Activated naive CD8-positive, alpha-beta T cell treated with anti-CD3 and anti-CD28 coated beads for 36 hours (primary cell): ENCODE measurements around the gene FBF1. TPM values are rescaled to one million over a fixed set of nuclear protein-coding genes. Genes with fewer than 3 reads are reported as not detected.

ENCODE experiments used
- DNase-seq: peaks from one replicate; pipeline ENCODE4 v3.0.0; 2021
- H3K27ac Mint-ChIP-seq: one replicate; pipeline ENCODE4 v1.8.0; 2022; ENCODE audit warnings: mild to moderate bottlenecking, moderate library complexity, mixed read lengths
- H3K27me3 Mint-ChIP-seq: one replicate; pipeline ENCODE4 v1.8.0; 2022; ENCODE audit warnings: mild to moderate bottlenecking, mixed read lengths
- H3K36me3 Mint-ChIP-seq: one replicate; pipeline ENCODE4 v1.8.0; 2021; ENCODE audit warnings: mild to moderate bottlenecking, mixed read lengths
- H3K4me1 Mint-ChIP-seq: one replicate; pipeline ENCODE4 v1.8.0; 2021; ENCODE audit warnings: mixed read lengths
- H3K4me3 Mint-ChIP-seq: one replicate; pipeline ENCODE4 v1.8.0; 2022; ENCODE audit warnings: mild to moderate bottlenecking, moderate library complexity, mixed read lengths
- H3K9me3 Mint-ChIP-seq: one replicate; pipeline ENCODE4 v1.8.0; 2022; ENCODE audit warnings: mixed read lengths
- total RNA-seq, 2 experiments: library from RNA; stranded (reverse); gene quantifications; one replicate each; pipeline ENCODE4 v1.2.3, GENCODE V29; 2021

The FBF1 gene
- total RNA-seq, 2 experiments from 2014 or later, result 14.9 to 16.6 TPM

DNA sequence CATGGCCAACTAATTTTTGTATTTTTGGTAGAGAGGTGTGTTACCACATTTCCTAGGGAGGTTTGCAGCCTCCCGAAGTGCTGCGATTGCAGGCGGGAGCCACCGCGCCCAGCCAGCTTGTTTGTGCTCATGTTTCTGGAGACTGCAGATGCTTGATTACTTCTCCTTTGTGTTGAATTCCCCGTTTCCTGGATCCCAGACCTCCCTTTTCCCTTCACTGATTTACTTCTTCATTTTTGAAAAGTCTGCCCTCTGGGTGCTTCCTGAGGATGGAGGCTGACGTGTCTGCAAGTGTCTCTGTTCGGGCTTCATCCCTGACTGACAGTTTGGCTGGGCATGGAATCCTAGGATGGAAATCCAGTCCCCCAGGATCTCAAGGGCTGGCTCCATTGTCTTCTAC lies 55.4 kb downstream of the FBF1 start:
- Mint-ChIP-seq H3K4me1 (peaks cover 3% of the 10 kb centered on the region), H3K36me3 (peaks cover 3% of the 10 kb centered on the region), H3K27ac (no peak overlapping the region), H3K9me3 (no peaks in the 10 kb centered on the region), H3K27me3 (no peaks in the 10 kb centered on the region), H3K4me3 (no peak overlapping the region)
- DNase-seq, result no peak

DNA sequence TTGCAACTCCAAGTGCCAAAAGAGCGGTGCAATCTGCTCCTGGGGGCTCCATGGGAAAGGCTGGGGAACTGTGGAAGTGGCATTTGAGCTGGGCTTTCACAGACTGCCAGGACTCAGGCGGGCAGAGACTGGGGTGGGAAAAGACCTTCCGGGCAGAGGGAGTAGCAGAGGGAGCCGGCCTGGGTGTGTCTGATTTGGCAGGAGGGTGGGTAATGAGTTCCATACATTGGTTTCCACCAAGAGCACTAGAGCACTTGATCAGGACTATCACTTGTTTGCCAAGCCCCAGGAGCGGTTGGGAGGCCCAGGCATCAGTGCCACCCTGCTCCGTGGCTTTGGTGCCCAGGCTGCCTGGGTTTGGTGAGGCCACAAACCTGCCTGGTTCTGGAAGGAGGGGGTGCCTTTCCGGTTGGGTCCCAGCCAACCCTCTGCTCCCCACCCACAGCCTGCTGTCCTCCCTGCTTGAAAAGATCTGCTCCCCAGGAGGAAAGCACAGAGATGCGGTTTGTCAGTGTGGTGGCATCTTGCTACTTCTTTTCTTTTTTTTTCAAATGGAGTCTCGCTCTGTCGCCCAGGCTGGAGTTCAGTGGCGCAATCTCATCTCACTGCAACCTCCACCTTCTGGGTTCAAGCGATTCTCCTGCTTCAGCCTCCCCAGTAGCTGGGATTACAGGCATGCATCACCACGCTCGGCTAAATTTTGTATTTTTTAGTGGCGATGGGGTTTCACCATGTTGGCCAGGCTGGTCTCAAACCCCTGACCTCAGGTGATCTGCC lies 59.0 kb downstream of the FBF1 start:
- Mint-ChIP-seq H3K9me3 (no peaks in the 10 kb centered on the region), H3K27ac (no peak overlapping the region), H3K4me3 (no peak overlapping the region), H3K4me1 (peaks cover 11% of the 10 kb centered on the region), H3K27me3 (peaks cover 5% of the 10 kb centered on the region), H3K36me3 (no peaks in the 10 kb centered on the region)
- no peak for DNase-seq

- Mint-ChIP-seq H3K4me1 (peaks cover 24% of the 10 kb centered on the region), H3K27ac (no peak overlapping the region), H3K4me3 (no peak overlapping the region), H3K9me3 (no peaks in the 10 kb centered on the region), H3K36me3 (peaks cover 5% of the 10 kb centered on the region), H3K27me3 (peaks cover 5% of the 10 kb centered on the region)
- DNase-seq, result no peak
Measured at GRCh38 chr17:75880266-75880665, 60.6 kb downstream of the FBF1 start.

DNA sequence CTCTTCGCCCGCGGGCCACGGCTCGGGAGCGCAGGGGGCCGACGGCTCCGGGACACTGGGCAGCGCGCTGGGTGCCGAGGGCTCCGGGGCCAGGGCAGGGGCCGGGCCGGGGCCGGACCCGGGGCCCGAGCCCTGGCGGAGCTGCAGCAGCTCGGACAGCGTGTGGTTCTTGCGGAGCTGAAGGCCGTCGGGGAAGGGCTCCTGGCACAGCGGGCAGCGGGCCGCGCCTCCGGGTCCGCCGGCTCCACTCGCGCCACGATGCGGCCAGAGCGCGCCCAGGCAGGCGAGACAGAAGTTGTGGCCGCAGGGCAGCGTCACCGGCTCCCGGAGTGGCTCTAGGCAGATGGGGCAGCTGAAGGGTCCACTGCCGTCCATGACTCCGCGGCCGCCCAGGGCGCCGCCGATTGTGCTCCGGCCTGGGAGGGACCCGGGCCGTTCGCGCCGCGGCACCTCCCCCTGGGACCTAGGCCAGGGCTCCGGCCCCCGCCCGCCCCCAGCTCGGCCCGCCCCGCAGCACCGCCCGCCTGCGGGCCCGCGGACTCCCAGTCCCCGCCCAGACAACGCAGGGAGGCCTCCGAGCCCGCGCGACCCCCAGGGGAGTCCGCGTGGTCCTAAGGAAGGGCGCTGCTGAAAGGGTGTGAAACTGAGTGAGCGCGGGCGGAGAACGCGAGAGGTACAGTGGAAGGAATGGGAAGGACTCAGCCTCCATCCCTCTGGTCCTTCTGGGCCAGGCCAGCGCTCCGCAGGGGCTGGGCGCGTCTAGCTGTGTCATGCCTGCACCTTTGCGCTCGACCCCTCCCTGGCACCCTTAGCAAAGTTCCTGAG lies 62.5 kb downstream of the FBF1 start, which contains the start of gene TRIM47:
TRIM47 (minus strand) TSS at position 408 of the 825 bp plus-strand sequence; CDS start at position 375, 33 bp downstream.
- Mint-ChIP-seq H3K9me3 (no peaks in the 10 kb centered on the region), H3K27ac (peak within 1 kb of the TSS; percentile 71), H3K36me3 (peaks cover 5% of the 10 kb centered on the region), H3K4me1 (peaks cover 24% of the 10 kb centered on the region), H3K4me3 (peak within 1 kb of the TSS; percentile 82), H3K27me3 (peaks cover 5% of the 10 kb centered on the region)
- peak; percentile 50 for DNase-seq

DNA sequence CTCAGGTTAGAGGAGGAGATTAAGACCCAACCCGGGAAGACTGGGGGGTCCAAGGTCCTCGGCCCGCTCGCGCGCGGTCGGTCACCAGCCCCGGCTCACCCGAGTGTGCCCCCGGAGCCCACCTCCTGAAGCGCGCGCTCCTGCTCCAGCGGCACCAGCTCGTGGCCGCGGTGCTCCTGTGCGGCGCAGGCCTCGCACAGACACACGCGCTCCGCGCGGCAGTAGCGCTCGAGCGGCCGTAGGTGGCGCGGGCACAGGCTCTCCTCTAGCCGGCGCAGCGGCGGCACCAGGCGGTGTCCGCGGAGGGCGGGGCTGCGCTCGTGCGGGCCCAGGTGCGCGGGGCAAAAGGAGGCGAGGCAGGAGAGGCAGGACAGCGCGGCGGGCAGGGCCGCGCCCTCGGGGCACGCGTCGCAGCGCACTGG lies 63.1 kb downstream of the FBF1 start:
- Mint-ChIP-seq H3K27ac (peak overlapping the region; percentile 71), H3K9me3 (no peaks in the 10 kb centered on the region), H3K4me1 (peaks cover 27% of the 10 kb centered on the region), H3K36me3 (peaks cover 5% of the 10 kb centered on the region), H3K27me3 (peaks cover 5% of the 10 kb centered on the region), H3K4me3 (peak overlapping the region; percentile 82)
- DNase-seq, result peak; percentile 83

DNA sequence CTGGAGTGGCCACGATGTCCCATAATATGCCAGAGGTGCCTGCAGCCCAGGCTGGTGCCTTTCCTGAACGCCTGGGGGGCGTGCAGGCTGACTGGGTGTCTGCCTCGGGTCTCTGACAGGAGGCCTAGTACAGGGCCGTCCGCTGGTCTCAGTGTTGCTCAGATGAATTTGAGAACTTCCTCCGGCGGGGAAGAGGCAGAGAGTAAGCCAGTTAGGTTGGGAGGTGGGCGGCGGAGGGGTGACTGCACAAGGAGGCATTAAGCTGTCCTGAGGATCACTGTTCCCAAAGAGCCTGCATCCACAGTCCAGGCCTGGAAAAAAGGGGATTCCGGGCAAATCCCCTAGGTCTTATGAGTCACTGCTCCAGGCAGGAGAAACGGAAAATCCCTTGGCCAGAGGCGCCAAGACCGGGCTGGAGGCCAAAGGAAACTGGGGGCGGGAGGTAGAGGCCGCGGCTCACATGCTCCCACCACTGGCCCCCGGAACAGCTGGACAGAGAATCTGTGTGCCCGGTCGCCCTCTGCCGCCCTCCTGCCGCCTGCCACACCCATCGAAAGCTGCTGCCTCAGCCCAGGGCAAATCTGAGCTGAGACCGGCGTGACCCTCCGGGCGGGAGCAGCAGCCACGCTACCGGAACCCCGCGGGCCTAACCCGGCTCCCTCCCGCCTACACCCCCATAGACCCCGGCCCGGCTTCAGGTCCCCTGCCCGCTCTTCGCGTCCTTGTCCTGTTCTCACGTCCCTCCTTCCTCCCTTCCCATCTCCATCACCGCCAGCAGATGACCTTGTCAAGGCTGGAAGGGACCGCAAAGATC lies 63.7 kb downstream of the FBF1 start:
- Mint-ChIP-seq H3K9me3 (no peaks in the 10 kb centered on the region), H3K36me3 (peaks cover 5% of the 10 kb centered on the region), H3K27ac (peak overlapping the region; percentile 71), H3K27me3 (peaks cover 5% of the 10 kb centered on the region), H3K4me1 (peaks cover 31% of the 10 kb centered on the region), H3K4me3 (peak overlapping the region; percentile 82)
- DNase-seq, result peak; percentile 46

GRCh38 chr17:75876190-75876937 lies 64.5 kb downstream of the FBF1 start:
- Mint-ChIP-seq H3K4me3 (peak overlapping the region; percentile 82), H3K9me3 (no peaks in the 10 kb centered on the region), H3K27ac (peak overlapping the region; percentile 71), H3K36me3 (peaks cover 5% of the 10 kb centered on the region), H3K4me1 (peaks cover 31% of the 10 kb centered on the region), H3K27me3 (peaks cover 5% of the 10 kb centered on the region)
- DNase-seq, result peak; percentile 80

DNA sequence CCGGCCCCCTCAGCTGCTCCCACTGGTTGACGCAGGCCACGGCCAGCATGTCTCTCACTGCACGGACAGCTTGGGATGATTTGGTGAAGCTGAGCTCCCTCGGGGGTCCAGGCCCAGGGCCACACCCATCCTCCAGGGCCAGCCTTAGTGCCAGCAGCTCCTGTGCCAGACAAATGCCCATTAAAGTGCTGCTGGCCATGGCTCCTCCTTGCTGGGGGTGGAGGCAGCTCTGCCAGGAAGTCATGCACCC lies 65.0 kb downstream of the FBF1 start:
- H3K27me3 Mint-ChIP-seq, result peaks cover 5% of the 10 kb centered on the region
- no peaks in the 10 kb centered on the region for H3K9me3 Mint-ChIP-seq
- H3K4me1 Mint-ChIP-seq, result peaks cover 31% of the 10 kb centered on the region
- H3K36me3 Mint-ChIP-seq, result peaks cover 5% of the 10 kb centered on the region
- H3K4me3 Mint-ChIP-seq, result peak overlapping the region; percentile 82
- H3K27ac Mint-ChIP-seq, result peak overlapping the region; percentile 71
- DNase-seq, result no peak

DNA sequence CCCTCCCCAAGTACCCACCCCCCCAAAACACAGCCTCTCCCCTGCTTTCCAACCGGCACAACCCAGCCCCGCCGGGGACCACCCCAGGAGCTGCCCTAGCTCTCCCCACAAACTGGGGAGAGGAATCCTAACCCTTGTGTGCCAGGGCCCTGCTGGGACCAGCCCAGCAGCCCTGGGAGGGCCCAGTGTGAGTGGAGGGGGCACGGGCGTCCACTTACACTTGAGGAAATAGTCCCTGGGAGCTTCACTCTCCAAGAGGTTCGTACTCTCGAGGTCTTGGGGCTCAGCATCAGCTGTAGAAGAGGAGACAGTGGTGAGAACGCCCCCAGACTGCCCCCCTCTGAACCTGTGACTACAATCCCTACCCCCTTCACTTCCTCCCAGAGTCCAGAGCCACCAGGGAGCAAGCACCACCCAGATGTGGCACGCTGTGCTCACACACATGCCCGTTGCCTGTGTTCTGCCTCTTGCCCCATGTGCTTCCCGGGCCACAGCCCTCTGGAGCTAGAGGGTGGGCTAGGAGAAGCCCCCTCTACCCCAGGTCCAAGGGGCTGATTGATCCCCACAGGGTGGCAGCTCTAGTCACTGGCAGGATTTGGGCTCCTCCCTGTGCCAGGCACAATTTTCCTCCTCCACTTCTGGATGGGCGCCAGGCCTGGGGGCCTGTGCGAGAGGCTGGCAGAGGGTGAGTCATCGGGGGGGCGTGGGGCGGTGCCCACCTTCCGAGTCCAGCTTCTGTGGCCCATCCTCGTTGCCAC lies 65.5 kb downstream of the FBF1 start:
- H3K9me3 Mint-ChIP-seq, result no peaks in the 10 kb centered on the region
- no peak for DNase-seq
- peaks cover 5% of the 10 kb centered on the region for H3K36me3 Mint-ChIP-seq
- peaks cover 31% of the 10 kb centered on the region for H3K4me1 Mint-ChIP-seq
- H3K27ac Mint-ChIP-seq, result peak overlapping the region; percentile 71
- H3K4me3 Mint-ChIP-seq, result peak overlapping the region; percentile 82
- peaks cover 5% of the 10 kb centered on the region for H3K27me3 Mint-ChIP-seq

GRCh38 chr17:75874323-75875181 lies 66.3 kb downstream of the FBF1 start:
- H3K27me3 Mint-ChIP-seq, result peaks cover 5% of the 10 kb centered on the region
- H3K9me3 Mint-ChIP-seq, result no peaks in the 10 kb centered on the region
- H3K36me3 Mint-ChIP-seq, result peaks cover 5% of the 10 kb centered on the region
- peaks cover 31% of the 10 kb centered on the region for H3K4me1 Mint-ChIP-seq
- no peak overlapping the region for H3K27ac Mint-ChIP-seq
- H3K4me3 Mint-ChIP-seq, result no peak overlapping the region
- DNase-seq, result no peak

DNA sequence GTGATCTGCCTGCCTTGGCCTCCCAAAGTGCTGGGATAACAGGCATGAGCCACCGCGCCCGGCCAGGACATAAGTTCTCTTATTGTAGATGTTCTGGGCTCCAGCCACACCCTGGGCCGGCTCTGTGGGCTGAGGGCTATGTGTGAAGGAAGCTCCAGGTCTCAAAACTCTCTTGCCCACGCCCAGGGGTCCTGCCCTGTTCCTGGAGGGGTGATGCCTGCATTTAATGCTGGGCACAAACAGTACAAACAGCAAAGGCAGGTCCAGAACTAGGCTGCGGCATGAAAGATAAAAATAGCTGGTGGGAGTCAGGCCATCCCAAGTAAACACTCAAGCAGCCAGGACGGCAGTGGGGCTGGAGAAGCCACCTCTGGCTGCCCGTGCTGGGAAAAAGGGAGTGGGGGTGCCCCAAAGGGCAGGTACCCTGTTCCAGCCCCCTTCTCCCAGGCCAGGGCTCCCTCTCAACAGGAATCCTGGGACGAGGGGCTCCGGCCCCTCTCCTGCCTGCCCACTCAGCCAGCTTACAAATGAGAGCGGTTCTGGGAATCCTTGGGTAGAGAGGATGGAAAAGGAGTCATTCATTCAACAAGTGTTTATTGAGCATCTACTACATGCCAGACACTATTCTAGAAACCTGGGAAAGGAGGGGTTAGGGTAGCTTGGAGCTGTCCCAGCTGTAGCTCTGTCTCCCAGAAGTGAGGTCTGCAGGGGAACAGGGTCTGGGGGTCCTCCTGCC lies 67.1 kb downstream of the FBF1 start:
- Mint-ChIP-seq H3K4me1 (peaks cover 27% of the 10 kb centered on the region), H3K36me3 (peaks cover 5% of the 10 kb centered on the region), H3K27ac (no peak overlapping the region), H3K9me3 (no peaks in the 10 kb centered on the region), H3K4me3 (no peak overlapping the region), H3K27me3 (peaks cover 2% of the 10 kb centered on the region)
- no peak for DNase-seq

DNA sequence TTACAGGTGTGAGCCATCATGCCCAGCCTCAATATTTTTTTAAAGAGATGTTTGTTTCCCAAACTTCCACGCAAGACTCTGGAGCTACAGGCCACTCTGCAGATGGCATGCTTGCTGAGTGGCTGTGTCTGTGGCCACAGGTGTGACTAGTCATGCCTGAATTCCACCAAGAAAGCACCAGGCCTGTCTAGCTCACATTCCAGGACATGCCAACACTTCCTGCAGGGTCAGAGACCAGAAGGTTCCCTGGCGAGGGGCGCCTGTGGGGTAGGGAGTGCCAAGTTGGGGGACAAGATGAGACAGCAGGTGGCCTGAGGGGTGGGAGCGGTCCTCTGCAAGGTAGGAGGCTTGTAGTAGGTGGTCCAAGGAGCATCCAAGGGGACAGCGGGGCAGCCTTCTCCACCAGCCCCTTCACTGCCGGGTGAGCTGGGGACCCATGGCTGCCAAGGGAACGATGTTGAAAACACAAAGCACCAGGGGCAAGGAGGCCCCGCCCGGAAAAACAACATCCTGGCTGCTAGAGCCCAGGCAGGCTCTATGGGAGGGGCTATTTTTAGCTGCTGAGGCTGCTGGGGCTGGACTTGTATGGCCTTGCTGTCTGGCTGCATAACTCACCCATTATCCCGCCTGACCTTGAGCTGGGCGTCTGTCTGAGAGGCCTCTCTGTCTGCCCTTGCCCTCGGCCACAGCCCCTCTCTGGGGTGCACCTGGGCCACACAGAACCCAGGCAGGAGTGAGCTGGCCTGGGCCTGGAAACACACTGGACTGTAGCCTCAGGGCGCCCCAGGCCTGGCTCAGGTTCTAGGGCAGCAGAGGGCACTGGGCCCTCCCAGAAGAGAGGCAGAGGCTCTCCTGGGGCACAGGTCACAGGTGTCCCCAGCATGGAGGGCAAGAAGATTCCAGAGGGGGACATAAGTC lies 68.1 kb downstream of the FBF1 start:
- Mint-ChIP-seq H3K9me3 (no peaks in the 10 kb centered on the region), H3K27ac (peak overlapping the region; percentile 29)

More for the DNA sequence above, 68.1 kb downstream of the FBF1 start:
- H3K4me3 Mint-ChIP-seq, result no peak overlapping the region
- peaks cover 24% of the 10 kb centered on the region for H3K4me1 Mint-ChIP-seq
- peak; percentile 38 for DNase-seq
- no peaks in the 10 kb centered on the region for H3K27me3 Mint-ChIP-seq
- peaks cover 5% of the 10 kb centered on the region for H3K36me3 Mint-ChIP-seq
